Smooth muscle cell (in vitro differentiated cells): ENCODE results near the gene WNT8A. TPM values are rescaled to one million over a fixed set of nuclear protein-coding genes. Genes with fewer than 3 reads are reported as not detected.

Experiments
- DNase-seq: peaks from one replicate; lab custom pipeline; 2025; ENCODE audit not compliant: unreplicated experiment; lab: John Stamatoyannopoulos, UW
- H2AFZ ChIP-seq: fragments of 200-600 bp; sonication (generic); 2 replicates; pipeline ENCODE4 v1.6.0; 2016; ENCODE audit warnings: antibody characterized with exemption, low read depth, mild to moderate bottlenecking
- H3F3A ChIP-seq: fragments of 200-600 bp; sonication (generic); 2 replicates; pipeline ENCODE4 v1.6.0; 2017; ENCODE audit warnings: antibody characterized with exemption, low read depth
- H3K27ac ChIP-seq: fragments of 200-600 bp; sonication (generic); 2 replicates; pipeline ENCODE4 v1.5.1; 2016; ENCODE audit warnings: low read depth, mild to moderate bottlenecking
- H3K27me3 ChIP-seq: fragments of 200-600 bp; sonication (generic); 2 replicates; pipeline ENCODE4 v1.6.1; 2016; ENCODE audit warnings: low read depth, mild to moderate bottlenecking
- H3K36me3 ChIP-seq: fragments of 200-600 bp; sonication (generic); 2 replicates; pipeline ENCODE4 v1.5.1; 2016; ENCODE audit warnings: low read depth
- H3K4me1 ChIP-seq: fragments of 200-600 bp; sonication (generic); 2 replicates; pipeline ENCODE4 v1.5.1; 2016; ENCODE audit warnings: low read depth
- H3K4me2 ChIP-seq: fragments of 200-600 bp; sonication (generic); 2 replicates; pipeline ENCODE4 v1.6.0; 2016; ENCODE audit warnings: mild to moderate bottlenecking
- H3K4me3 ChIP-seq: fragments of 200-600 bp; sonication (generic); 2 replicates; pipeline ENCODE4 v1.5.1; 2016; ENCODE audit warnings: mild to moderate bottlenecking
- H3K79me2 ChIP-seq: fragments of 200-600 bp; sonication (generic); 2 replicates; pipeline ENCODE4 v1.6.0; 2016; ENCODE audit warnings: low read depth, mild to moderate bottlenecking
- H3K9ac ChIP-seq: fragments of 200-600 bp; sonication (generic); 2 replicates; pipeline ENCODE4 v1.6.0; 2016; ENCODE audit warnings: low read depth
- H3K9me3 ChIP-seq: fragments of 200-600 bp; sonication (generic); replicated peaks from 2 replicates; pipeline ENCODE4 v1.5.1; 2016; ENCODE audit warnings: low read depth
- H4K20me1 ChIP-seq: fragments of 200-600 bp; sonication (generic); 2 replicates; pipeline ENCODE4 v1.6.0; 2016; ENCODE audit warnings: low read depth
- CTCF ChIP-seq: fragments of 200-600 bp; sonication (generic); IDR thresholded peaks from 2 replicates; pipeline ENCODE4 v1.5.1; 2017; ENCODE audit warnings: borderline replicate concordance, mild to moderate bottlenecking, antibody characterized with exemption; ENCODE audit not compliant: insufficient read depth, poor library complexity, severe bottlenecking
- WGBS: methylation state at CpG from one replicate; pipeline ENCODE4 v1.1.7; 2016; ENCODE audit warnings: low lambda C conversion rate; 5-methylcytosine and 5-hydroxymethylcytosine counted together
- polyA plus RNA-seq: library from polyadenylated mRNA; unstranded; fragments of >200 nt; fragmentation: Nextera tagmentation; extraction: Ambion mirVana; gene quantifications from 2 replicates; pipeline ENCODE4 v1.2.1, GENCODE V29; 2016
- total RNA-seq: library from RNA; depleted of rRNA; stranded (reverse); fragments of >200 nt; gene quantifications from 2 replicates; pipeline ENCODE4 v1.2.3, GENCODE V29; 2014

The WNT8A gene
- total and polyA plus RNA-seq, 2 experiments from 2014 or later, result not detected

- DNase-seq, result no peak
- WGBS, result 88% methylated on average over 3 of the region's 3 CpGs
Measured at GRCh38 chr5:138053554-138053953, 30.3 kb upstream of the WNT8A start.

GRCh38 chr5:138054206-138054605 lies 29.6 kb upstream of the WNT8A start:
- H3K79me2 ChIP-seq, result no peaks in the 10 kb centered on the region
- H3K36me3 ChIP-seq, result no peaks in the 10 kb centered on the region
- H3K27ac ChIP-seq, result no peak overlapping the region
- no peaks in the 10 kb centered on the region for H4K20me1 ChIP-seq
- no peak overlapping the region for H3K4me3 ChIP-seq
- DNase-seq, result no peak
- 49% methylated on average over 3 of the region's 3 CpGs for WGBS
- no peaks in the 10 kb centered on the region for H3K27me3 ChIP-seq
- no peaks in the 10 kb centered on the region for H3F3A ChIP-seq
- H2AFZ ChIP-seq, result no peak overlapping the region
- no peaks in the 10 kb centered on the region for H3K9me3 ChIP-seq
- no peak overlapping the region for H3K9ac ChIP-seq
- H3K4me2 ChIP-seq, result no peak overlapping the region
- H3K4me1 ChIP-seq, result no peaks in the 10 kb centered on the region
- TF ChIP-seq CTCF, result no peak

More at GRCh38 chr5:138053554-138053953, 30.3 kb upstream of the WNT8A start:
- no peaks in the 10 kb centered on the region for H3K36me3 ChIP-seq
- H3K27me3 ChIP-seq, result no peaks in the 10 kb centered on the region
- H3K9ac ChIP-seq, result no peak overlapping the region
- H3K4me2 ChIP-seq, result no peak overlapping the region
- H3K9me3 ChIP-seq, result no peaks in the 10 kb centered on the region
- no peak overlapping the region for H3K27ac ChIP-seq
- H3K4me3 ChIP-seq, result no peak overlapping the region
- no peak overlapping the region for H2AFZ ChIP-seq
- H3K4me1 ChIP-seq, result no peaks in the 10 kb centered on the region
- H3K79me2 ChIP-seq, result no peaks in the 10 kb centered on the region
- no peaks in the 10 kb centered on the region for H3F3A ChIP-seq
- H4K20me1 ChIP-seq, result no peaks in the 10 kb centered on the region
- TF ChIP-seq CTCF, result no peak

GRCh38 chr5:138054847-138055558 lies 28.8 kb upstream of the WNT8A start:
- 46% methylated on average over 13 of the region's 13 CpGs for WGBS
- DNase-seq, result no peak
- Histone ChIP-seq H3F3A (no peaks in the 10 kb centered on the region), H3K27ac (no peak overlapping the region), H3K9me3 (no peaks in the 10 kb centered on the region), H2AFZ (no peak overlapping the region), H3K9ac (no peak overlapping the region), H4K20me1 (no peaks in the 10 kb centered on the region), H3K4me1 (no peaks in the 10 kb centered on the region), H3K4me3 (no peak overlapping the region), H3K27me3 (no peaks in the 10 kb centered on the region), H3K36me3 (no peaks in the 10 kb centered on the region), H3K79me2 (no peaks in the 10 kb centered on the region), H3K4me2 (no peak overlapping the region)
- TF ChIP-seq CTCF, result no peak

GRCh38 chr5:138064526-138064925 lies 19.3 kb upstream of the WNT8A start:
- no peak overlapping the region for H2AFZ ChIP-seq

More at GRCh38 chr5:138064526-138064925, 19.3 kb upstream of the WNT8A start:
- no peaks in the 10 kb centered on the region for H3K36me3 ChIP-seq
- no peaks in the 10 kb centered on the region for H3K9me3 ChIP-seq
- no peak overlapping the region for H3K9ac ChIP-seq
- no peak for DNase-seq
- TF ChIP-seq CTCF, result no peak
- H4K20me1 ChIP-seq, result no peaks in the 10 kb centered on the region
- H3F3A ChIP-seq, result no peaks in the 10 kb centered on the region
- no peaks in the 10 kb centered on the region for H3K79me2 ChIP-seq
- H3K27me3 ChIP-seq, result no peaks in the 10 kb centered on the region
- H3K4me1 ChIP-seq, result no peaks in the 10 kb centered on the region
- no peak overlapping the region for H3K4me2 ChIP-seq
- no peak overlapping the region for H3K27ac ChIP-seq
- no peak overlapping the region for H3K4me3 ChIP-seq
